Midbrain (tissue), 1 donor: Measurements from ENCODE around the gene FAM3D.

Source experiments
- DNase-seq: peaks from one replicate; lab custom pipeline; 2025; lab: John Stamatoyannopoulos, UW

FAM3D gene

GRCh38 chr3:58656631-58657030, 9.9 kb downstream of the FAM3D start:
- no peak for DNase-seq

GRCh38 chr3:58654466-58654865, 12.1 kb downstream of the FAM3D start:
- no peak for DNase-seq

- no peak for DNase-seq
Measured at GRCh38 chr3:58652624-58653023, 13.9 kb downstream of the FAM3D start.

GRCh38 chr3:58651276-58651675, 15.3 kb downstream of the FAM3D start:
- no peak for DNase-seq

GRCh38 chr3:58647381-58648141, 19.0 kb downstream of the FAM3D start:
- no peak for DNase-seq

- no peak for DNase-seq
Measured at GRCh38 chr3:58646503-58646902, 20.1 kb downstream of the FAM3D start.

- DNase-seq, result no peak
Measured at GRCh38 chr3:58645726-58646125, 20.8 kb downstream of the FAM3D start.

- DNase-seq, result no peak
Measured at GRCh38 chr3:58642846-58643245, 23.7 kb downstream of the FAM3D start.

GRCh38 chr3:58640700-58641372, 25.7 kb downstream of the FAM3D start:
- DNase-seq, result peak; percentile 71

GRCh38 chr3:58639842-58640241, 26.7 kb downstream of the FAM3D start:
- DNase-seq, result no peak

- no peak for DNase-seq
Measured at GRCh38 chr3:58639001-58639400, 27.6 kb downstream of the FAM3D start.

GRCh38 chr3:58638591-58638990, 28.0 kb downstream of the FAM3D start:
- DNase-seq, result no peak

GRCh38 chr3:58637509-58637908, 29.1 kb downstream of the FAM3D start:
- DNase-seq, result no peak

- DNase-seq, result no peak
Measured at GRCh38 chr3:58635371-58636285, 30.9 kb downstream of the FAM3D start.

- no peak for DNase-seq
Measured at GRCh38 chr3:58633157-58633865, 33.3 kb downstream of the FAM3D start.

- DNase-seq, result no peak
Measured at GRCh38 chr3:58631742-58632141, 34.8 kb downstream of the FAM3D start.

- no peak for DNase-seq
Measured at GRCh38 chr3:58630710-58631092, 35.9 kb downstream of the FAM3D start.

GRCh38 chr3:58630076-58630709, 36.4 kb downstream of the FAM3D start:
- DNase-seq, result peak; percentile 74

GRCh38 chr3:58629629-58630028, 36.9 kb downstream of the FAM3D start:
- DNase-seq, result no peak

GRCh38 chr3:58628823-58629562, 37.6 kb downstream of the FAM3D start:
- no peak for DNase-seq

GRCh38 chr3:58627941-58628340, 38.6 kb downstream of the FAM3D start:
- no peak for DNase-seq
